K562 treated with DMSO at 1 percent for 12 hours (cell line): Measurements from ENCODE around the gene KANSL3. TPM values are rescaled to one million over a fixed set of nuclear protein-coding genes. Genes with fewer than 3 reads are reported as not detected.

Source experiments
- total RNA-seq: library from RNA; unstranded; fragments of 300-600 nt; gene quantifications from 2 replicates; pipeline ENCODE4 v1.2.3, GENCODE V29; 2022; ENCODE audit not compliant: insufficient read depth

Gene KANSL3
- total RNA-seq = 16.3 and 44.5 TPM in 2 replicates

DNA sequence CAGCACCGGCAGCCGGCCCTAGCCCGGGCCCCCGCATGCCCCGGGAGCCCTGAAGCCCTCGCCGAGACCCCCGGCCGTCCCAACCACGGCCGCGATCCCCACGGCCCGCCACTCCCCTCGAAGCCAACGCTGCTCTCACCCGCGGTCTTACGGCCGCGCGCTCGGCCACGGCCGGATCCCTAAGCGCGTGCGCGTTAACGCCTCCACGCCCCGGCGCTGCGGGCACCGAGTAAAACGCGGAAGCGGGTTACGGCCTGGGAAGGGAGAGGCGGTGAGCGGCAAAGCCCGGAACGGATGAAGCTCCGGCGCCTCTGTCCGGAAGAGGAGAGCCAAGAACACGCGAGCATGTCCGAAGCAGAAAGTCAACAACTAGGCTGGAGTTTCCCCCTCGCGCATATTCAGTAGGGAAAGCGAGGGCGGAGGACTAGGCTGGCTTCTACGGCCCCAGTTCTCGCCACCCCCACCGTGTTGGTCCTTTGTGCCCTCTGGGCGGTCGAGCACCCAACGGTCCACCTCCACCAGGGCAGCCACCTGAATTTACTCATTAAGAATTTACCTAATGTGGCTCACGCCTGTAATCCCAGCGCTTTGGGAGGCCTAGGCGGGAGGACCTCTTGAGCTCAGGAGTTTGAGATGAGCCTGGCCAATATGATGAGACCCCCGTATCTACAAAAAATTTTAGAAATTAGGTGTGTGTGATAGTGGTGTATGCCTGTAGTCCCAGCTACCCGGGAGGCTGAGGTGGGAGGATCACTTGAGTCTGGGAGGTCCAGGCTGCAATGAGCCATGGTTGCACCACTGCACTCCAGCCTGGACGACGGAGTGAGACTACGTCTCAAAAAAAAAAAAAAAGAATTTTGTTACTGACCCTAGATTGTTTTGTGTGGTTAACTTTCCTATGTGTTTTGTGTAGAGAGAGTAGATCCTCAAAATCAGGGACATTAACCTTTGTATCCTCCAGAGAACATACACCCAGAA lies at the start of gene KANSL3:
KANSL3 (minus strand) TSS at position 169 of the 978 bp plus-strand sequence. CDS start 1,177 bp downstream, outside the sequence.

DNA sequence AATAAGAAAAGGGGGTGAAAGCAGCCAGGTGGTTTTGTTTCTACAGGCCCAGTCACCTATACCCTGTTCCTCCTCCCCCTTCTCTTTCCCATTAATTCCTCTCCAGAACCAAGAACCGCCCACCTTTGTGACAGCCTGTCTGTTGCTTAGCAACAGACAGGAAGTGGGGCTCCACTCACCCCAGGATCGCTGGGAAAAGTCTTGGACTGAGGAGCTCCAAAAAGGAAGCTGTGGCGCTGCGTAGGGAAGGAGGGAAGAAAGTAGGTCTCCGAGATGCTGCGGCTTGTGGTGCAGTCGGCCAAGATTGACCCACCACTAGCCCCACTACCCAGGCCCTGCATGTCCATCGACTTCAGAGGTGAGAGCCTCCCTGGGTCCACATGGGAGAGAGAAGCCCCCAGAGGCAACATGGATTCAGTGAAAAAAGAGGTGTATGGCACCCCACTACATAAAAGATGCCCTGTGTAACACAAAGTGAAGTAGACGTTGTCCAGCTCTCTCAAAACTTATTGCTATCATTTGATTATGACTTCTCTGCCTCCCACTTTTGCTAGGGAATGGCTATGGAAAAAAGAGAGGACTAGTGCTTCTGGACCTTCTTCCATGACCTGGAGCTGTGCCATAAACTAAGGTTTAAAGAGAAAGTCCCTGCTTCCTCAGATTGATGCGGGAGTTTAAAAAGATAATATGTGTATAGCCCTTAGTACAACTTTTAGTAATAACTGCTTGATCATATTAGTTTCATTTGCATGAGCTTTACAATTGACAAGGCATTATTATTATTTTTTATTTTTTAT lies 4.7 kb upstream of the KANSL3 start, which contains the start of gene FER1L5:
FER1L5 (plus strand) TSS at position 201 of the 797 bp plus-strand sequence; CDS start at position 274, 73 bp downstream.

Other genes starting within 250 kb of the KANSL3 start
- gene NEURL3, start 133.0 kb downstream of the KANSL3 start, total RNA-seq = not detected in 2 replicates
- gene ARID5A, start 101.6 kb downstream of the KANSL3 start, total RNA-seq = 15.2 and 16.8 TPM in 2 replicates
- gene FER1L5, start 4.5 kb upstream of the KANSL3 start, total RNA-seq = not detected in 2 replicates
- 16.4 and 22.7 TPM in 2 replicates for gene LMAN2L, start 101.8 kb upstream of the KANSL3 start, total RNA-seq
- gene CNNM4, start 122.6 kb upstream of the KANSL3 start, total RNA-seq = 5.2 and 13.1 TPM in 2 replicates
- 13.6 and 33.7 TPM in 2 replicates for gene CNNM3, start 178.0 kb upstream of the KANSL3 start, total RNA-seq
- 3.2 and 4.7 TPM in 2 replicates for gene ANKRD23, start 205.7 kb upstream of the KANSL3 start, total RNA-seq
- gene ANKRD39, start 219.7 kb upstream of the KANSL3 start, total RNA-seq = 20.6 and 23.9 TPM in 2 replicates
- gene SEMA4C, start 231.8 kb upstream of the KANSL3 start, total RNA-seq = 18.7 and 37.8 TPM in 2 replicates